HTERT RPE-1 (cell line): ENCODE data around the gene PDE6D.

Experiments used
- in situ Hi-C: fragments of 300-500 bp; cut with MboI; formaldehyde crosslinking; loops from 4 replicates; pipeline ENCODE4 v1.14.3; 2020; ENCODE audit warnings: low sequenced_read_pairs

Gene PDE6D

DNA sequence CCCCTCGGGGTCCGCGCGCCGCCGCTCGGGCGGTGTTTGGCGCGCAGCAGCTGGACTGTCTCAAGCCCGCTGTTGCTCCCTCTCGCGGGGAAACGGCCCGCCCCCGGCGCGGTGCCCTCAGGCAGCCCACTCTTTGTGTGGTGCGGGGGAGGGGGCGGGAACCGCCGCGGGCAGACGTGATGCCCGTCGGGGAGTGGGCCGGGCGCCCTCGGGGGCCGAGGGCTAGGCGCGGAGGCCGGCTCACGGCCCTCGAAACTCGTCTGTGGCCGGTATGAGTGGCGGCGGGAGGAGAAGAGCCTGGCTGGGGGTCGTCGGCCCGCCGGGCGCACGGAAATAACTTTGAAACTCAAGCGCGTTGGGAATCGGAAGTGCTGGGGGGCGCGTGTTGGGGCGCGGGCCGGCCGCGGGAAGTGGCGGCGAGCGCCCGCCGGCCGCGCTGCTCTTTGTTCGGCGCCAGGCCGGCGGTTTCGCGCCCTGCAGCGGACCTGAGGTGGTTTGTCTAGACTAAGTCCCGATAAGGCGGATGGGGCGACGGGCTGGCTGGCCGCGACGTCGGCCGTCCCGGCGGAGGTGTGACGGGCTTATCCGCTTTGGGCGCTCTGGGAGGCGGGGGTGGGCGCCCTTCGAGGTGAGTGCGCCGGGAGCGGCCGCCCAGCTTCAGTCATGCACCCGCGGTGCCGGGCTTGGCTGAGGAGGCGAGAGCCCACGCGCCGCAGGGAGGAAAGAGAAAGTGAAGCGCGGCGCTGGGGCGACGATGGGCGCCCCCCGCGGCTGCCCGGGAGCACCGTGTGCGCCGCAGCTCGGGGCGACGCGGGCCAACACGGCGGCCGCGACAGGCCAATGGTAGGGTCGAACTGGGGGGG lies 72.1 kb downstream of the PDE6D start:
- in situ Hi-C loops: no loop called here

DNA sequence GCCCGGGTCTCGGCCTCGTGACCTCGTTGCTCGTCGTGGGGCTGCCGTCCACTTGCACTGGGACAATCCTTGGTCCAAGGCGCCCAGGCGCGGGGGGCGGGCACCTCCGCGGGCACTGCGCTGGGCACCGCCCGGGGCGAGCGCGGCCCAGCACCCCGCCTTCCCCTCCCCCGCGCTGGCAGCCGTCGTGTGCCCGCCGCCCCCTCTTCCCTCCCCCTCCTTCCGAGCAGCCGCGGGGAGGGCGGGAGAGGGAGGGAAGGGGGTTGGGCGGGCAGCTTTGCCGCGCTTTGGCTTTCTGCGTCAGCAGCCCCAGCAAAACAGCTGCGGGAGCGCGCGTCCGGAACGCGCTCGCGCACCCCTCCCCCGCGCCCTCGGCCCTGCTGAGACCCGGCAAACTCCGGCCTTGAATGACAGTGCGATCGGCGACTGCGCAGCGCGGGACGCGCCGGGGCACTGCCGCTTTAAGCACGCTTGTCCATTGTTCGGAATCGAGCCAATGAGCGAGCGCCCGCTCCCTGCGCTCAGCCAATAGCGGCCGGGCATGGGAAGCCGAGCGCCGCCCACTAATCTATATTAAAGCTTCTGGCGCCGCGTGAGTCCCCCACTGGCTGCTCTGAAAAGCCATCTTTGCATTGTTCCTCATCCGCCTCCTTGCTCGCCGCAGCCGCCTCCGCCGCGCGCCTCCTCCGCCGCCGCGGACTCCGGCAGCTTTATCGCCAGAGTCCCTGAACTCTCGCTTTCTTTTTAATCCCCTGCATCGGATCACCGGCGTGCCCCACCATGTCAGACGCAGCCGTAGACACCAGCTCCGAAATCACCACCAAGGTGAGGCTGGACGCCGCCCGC lies 72.9 kb downstream of the PDE6D start, which contains the start of gene PTMA:
TSS of gene PTMA (plus strand) at position 599 of the 846 bp plus-strand sequence. CDS start at position 781, 182 bp downstream.
- in situ Hi-C loops: no loop called here

DNA sequence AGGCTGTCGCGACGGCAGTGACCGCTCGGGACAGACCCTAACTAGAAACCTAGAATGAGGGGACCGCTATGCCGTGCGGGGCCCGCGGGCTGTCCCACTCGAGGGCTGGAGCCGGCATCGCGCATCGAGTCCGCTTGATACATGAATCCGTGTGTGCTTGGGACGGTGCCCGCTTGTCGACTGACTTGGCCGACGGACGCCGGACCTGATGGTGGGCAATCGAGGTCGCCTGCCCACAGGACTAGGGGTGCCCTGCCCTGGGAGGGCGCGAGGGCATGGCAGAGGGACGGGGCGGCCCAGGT lies 73.5 kb downstream of the PDE6D start:
- in situ Hi-C loops: no loop called here

DNA sequence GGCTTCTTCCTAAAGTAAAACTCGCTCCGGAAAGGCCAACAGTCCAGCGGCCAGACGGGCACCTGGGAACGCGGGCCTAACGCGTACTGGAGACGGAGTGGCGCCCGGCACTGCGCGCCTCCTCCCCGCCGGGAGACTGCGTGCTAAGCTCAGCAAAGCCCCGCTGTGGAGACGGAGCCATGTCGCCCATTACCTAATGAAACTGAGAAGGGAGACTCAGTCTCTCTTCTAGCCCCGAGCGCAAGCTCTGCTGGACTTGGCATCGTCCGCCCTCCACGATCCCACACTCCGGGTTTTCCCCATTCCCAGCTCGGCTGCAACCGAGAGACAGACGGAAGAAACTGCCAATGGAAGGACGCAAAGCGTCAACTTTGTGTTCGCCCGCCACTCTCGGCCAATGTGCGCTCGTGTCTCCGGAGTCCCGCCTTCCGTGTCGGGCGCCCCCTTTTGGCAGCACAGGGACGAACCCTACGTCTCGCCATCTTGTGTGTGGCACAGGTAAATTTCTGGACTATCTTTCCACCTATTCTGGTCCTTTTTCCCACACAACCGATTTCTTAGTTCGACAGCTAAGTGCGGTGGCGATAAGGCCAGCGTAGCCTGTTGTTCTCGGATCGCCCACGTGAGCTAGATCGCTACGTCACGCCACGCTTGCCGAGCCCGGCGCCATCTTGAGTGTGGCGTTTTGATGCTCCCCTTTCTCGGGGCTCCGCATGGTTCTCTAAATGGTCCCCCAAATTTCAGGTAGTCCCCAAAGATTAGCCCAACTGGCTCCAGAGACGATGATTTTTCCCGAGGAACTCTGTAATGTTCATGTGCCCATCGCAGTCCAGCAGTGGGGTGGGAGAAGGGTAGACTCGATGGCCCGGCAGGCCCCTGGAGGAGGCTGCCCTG lies 74.1 kb downstream of the PDE6D start:
- in situ Hi-C loops: no loop called here

DNA sequence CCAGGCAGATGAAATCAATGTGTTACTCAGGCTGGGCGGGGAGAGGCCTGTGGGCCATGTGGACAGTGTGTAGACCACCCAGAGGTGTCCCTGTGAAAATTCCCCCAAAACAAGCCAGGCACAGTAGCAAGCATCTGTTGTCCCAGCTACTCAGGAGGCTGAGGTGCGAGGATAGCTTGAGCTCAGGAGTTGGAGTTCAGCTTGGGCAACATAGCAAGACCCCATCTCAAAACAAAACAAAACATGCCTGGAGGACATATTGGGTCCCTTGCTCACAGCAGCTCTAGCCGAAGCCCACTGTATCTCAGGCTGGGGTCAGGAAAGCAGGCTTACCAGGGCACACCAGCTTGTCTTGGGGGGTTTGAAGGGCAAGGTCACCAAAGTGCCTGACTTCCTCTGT lies 77.1 kb downstream of the PDE6D start:
- in situ Hi-C loops: no loop called here

DNA sequence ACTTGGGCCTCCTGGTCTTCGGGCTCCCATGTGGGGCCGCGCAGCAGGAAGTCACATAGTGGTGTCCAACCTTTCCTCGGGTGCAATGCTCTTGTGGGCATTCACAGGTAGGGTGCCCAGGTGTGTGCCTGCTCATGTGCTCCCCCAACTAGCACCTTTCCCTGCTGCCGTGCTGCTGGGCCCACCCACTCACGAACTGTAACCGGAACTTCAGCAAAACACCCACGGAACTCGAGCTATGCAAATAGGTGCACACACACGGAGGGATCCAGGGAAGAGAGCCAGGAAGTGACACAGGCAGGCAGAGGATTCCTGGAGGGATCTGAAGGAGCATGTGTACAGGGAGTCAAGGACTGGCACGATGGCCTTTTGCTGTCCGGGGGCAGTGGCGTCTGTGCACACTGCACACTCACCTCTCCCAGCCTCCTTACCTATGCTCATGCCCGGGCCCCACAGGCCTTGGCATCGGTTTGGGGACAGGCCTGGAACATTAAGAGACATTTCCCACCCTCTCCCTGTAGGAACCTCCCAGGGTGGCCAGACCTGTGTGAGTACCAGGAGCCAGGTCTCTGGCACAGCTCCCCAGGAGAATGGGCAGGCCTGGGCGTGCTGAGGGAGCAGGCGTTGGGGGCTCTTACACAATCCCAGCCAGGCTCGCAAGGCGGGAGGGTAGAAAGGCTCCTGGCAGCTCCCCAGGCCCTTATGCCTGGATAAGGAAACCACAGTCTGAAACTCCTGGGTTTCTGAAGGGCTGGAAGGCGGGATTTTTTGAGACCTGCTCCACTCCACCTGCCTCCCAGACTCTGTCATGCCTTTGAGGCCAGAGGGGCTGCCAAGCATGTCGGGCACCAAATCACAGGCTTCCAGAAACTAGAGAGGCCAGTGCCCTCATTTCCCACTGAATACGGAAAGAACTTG lies 79.4 kb downstream of the PDE6D start:
- in situ Hi-C loops: no loop called here

DNA sequence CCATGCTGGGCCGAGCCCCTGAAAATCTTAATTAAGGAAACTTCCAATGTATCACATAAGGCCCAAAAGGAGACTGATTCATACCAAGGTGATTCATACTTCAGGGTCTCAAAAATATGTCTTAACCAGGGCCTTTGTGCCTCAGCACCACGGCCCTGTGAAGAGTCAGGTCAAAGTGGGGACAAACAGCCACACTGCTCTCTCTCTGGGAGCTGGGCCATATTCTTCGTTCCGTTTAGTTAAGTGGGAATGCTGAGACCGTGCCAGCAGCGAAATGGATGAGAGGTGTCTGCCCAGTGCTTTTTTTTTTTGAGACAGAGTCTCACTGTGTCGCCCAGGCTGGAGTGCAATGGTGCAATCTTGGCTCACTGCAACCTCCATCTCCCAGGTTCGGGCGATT lies 82.1 kb downstream of the PDE6D start:
- in situ Hi-C loops: no loop called here

DNA sequence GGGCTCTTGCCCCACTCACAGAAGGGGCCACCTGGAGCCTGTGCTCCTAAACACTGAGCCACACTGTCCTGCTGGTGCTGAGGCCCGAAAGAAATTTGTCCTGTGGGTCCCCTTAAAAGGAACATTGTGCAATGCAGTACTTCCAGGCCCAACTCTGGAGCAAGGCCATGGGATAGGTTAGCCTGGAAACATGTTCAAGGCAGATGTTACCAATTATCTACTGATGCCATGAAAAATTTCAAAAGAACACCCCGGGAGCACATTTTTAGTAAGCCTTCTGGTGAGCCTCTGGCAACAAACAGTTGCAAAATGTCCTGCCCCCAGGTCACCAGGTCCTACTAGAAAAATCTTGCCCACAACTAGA lies 85.1 kb downstream of the PDE6D start:
- in situ Hi-C loops: no loop called here

DNA sequence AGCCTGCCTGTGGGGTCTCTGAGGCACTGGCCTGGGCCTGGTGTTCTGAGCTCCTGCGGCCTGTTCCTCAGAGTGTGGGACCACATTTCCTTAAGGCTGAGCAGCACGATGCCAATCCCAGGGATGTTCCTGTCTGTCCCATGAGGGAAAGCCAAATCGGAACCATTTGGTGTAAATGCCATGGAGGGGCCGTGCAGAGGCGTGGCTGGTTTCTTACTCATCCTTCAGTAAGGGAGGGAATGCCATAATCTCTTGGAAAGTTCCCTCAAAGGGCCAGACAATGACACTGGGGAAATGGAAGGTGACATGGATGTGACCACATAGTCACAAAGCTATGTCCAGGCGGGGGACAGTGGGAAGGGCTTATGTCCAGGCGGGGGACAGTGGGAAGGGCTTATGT lies 87.1 kb downstream of the PDE6D start:
- in situ Hi-C loops: no loop called here

DNA sequence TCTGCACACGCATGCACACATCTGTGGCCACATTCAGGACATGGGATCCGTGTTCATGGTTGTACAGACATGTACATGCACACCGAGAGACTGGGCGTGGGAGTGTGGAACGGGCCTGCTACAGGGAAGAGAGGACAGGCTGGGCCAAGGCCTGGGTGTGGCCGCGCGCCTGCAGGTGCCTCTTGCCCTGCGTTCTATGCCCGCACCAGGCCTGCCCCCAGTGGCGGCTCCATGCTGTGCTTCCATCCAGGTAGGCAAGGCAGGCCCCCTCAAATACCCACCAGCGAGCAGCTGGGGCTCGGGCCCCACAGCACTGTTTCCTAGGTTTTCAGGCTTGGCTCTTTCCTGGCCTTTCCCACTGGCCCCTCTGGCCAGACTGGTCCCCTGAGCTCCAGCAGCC lies 88.2 kb downstream of the PDE6D start:
- in situ Hi-C loops: no loop called here

DNA sequence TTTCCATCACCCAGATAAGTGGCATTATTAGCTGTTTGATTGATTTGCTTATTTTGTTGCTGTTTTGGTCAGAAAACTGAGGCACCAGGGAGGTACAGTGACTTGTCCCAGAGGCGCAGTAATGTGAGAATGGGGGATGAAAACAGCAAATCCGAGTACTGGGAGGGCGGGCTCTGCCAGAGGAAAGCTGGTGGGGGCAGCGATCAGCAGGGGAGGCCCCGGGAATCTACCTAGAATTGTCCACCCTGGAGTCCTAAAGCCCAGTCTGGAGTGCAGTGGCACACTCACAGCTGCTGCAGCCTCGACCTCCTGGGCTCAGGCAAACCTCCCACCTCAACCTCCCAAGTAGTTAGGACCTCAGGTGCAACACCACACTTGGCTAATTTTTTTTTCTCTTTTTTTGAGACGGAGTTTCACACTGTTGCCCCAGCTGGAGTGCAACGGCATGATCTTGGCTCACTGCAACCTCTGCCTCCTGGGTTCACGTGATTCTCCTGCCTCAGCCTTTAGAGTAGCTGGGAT lies 89.8 kb downstream of the PDE6D start:
- in situ Hi-C loops: no loop called here

DNA sequence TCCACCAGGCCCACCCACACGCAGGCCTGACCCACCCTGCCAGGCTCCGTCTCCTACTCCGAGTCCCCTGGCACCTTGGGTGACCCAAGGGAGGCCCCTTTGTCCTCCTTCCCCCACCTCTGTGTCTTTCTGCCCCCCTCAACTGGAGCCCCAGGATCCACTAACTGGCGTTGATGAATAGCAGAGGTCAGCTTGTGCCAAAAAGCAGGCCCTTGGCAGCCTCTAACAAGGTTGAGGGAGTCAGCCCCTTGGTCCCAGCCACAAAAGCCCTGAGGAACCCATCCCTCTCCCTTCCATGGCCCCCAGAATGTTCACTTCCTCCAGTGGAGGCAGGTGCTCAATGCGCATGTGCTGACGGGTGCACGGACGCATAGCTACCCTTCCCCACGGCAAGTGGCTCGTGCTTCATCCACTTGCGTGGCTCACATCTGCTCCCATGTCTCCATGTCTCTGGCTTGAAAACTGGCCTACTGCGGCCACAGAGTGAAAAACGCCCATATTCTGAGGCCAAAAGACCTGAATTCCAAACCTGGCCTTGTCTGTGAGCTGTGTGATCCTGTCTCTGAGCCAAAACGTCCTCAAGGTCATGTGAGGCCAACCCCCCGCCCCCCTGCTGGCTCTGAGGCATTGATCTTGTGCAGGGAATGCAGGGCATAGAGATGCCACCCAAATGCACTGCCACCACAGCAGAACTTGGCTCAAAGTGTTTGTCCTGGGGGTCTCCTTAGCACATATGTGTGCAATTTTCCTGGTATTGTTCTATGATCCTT lies 91.8 kb downstream of the PDE6D start:
- in situ Hi-C loops: no loop called here

DNA sequence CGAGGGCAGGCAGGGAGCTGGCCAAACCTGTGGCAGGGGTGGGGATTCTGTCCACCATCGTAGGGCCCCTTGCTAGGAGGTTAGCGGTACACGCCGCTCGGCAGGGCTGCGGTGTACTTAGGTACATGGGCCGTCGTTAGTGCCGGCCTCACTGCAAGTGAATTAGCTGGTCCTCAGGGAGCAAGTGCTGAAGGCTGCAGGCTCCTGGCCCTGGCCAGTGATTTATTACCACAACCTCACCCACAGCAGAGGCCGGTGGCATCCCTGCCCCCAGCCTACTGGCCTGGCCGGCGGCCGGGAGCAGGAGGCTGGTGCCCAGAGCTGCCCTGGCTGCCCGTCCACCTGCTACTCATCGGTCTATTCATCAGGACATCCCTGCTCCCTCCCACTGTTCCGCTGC lies 92.4 kb downstream of the PDE6D start:
- in situ Hi-C loops: no loop called here

DNA sequence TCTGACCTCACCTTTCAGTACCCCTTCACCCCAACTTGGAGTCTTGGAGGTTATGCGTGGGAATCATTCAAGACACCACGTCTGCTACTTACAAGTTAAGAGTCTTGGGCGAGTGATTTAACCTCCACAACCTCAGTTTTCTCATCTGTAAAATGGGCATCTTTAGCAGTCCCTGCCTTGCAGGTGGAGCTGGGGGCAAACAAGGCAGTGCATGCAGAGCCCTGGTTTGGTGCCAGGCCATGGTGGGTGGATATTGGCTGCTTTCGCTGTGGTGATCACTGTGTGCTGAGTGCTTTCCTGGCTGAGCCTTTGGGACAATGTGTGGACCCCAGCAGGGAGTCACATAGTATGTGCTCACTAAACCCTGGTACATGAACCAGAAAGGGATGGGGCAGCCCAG lies 93.1 kb downstream of the PDE6D start:
- in situ Hi-C loops: no loop called here

DNA sequence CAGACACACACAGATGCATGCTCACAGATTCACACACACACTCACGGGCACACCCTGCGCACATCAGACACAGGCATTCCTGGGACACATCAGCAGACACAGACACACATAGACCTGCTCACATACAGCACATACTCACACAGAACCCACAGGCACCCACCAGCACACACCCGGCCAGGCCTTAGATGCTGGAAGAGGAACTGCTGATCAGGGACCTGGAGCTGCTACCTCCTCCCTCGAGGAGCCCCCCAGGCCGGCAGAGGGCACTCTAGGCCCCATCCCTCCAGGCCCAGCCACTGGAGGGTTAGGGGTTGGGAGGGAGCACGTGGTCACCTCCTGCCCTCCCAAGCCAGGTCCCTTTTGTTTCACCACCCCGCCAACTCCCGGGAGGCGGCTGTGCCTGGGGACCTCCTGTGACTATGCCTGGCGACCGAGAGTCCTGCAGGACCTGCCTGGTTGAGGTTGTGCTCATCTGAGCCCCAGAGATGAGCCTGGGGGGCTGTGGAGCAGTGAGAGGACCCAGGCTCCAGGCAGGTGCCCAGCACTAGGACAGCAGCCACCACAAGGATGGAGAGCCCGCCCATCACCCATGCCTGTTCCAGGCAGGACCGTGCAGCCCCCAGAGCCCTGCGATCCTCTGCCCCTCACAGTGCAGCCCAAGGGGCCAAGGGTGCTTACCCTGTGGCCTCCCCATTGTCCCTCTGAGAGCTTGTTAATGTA lies 93.8 kb downstream of the PDE6D start:
- in situ Hi-C loops: no loop called here

DNA sequence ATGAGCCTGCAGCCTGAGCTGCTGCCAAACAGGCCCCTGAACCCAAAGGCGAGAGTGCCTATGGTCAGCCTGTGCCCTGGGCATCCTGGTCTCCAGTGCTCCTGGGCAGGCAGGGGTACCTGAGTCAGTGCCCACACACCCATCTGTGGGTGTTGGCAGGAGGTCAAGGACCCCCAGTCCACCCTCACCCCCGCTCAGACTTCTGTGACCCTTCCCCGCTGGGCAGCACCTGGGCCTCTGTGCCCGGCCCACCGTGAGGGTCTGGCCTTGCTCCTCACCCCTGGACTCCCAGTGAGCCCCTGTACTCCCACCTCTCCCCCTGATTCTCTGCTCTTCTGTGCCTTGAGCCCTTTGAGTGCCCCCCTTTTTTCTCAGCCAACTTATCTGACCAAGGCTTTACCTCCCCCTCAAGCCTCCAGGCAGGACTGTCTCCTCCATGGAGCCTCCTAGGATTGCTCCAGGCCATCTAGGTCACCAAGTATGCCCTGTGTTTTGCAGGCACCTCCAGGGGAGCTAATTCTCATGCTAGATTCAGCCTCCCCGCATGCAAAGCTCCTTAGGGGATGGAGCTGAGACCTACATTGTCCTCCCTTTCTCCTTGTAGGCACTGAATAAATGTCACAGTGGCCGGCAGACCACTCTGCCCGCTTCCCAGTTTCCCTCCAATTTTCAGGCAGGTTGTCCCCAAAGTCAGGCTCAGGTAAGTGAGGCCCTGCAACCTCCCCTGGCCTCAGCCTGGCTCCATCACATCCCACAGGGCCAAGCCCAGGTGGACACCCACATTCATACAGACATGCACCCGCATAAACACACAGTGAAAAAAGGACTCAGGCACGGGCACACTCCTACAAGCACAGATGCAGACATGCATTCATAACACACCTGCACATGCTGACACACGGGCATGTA lies 94.6 kb downstream of the PDE6D start:
- in situ Hi-C loops: no loop called here

DNA sequence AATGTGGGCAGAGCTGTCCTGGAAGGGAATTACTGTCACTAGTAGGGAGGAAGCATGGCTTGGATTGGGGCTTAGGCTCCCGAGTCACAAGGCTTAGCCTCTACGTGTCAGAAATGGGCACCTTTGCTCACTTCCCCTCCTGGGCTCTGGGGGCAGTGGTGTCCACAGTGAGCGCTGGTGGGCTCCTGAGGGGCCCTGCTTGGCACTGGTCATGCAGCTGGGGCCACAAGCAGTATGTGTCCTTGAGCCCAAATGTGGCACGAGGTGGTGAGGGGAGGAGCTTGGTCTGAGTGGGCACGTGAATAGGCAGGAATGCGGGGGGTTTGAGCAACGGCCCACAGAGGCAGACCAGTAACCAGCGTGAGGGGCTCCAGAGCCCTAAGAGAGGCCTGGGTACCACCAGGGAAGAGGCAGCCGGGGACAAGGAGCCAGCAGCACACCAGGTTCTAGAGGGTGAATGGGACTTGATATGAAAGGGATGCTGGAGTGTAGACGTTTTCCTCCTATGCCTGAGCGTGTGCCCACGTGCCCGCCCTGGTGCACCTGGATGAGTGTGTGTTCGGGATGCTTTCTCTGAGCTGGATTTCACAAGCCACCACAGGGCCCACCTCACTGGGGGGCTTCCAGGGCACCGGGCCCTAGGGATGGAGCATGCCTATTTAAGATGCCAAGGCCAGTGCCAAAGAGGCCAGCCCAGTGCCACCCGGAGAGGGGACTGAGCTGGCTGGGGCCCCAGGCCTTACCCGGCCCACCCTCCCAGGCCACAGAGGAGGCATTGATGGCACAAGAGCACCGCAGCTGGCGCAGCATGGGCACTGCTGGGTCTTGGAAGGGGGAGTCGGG lies 95.5 kb downstream of the PDE6D start:
- in situ Hi-C loops: no loop called here
